Measurements from ENCODE around the gene ALG14.

The ALG14 gene

DNA sequence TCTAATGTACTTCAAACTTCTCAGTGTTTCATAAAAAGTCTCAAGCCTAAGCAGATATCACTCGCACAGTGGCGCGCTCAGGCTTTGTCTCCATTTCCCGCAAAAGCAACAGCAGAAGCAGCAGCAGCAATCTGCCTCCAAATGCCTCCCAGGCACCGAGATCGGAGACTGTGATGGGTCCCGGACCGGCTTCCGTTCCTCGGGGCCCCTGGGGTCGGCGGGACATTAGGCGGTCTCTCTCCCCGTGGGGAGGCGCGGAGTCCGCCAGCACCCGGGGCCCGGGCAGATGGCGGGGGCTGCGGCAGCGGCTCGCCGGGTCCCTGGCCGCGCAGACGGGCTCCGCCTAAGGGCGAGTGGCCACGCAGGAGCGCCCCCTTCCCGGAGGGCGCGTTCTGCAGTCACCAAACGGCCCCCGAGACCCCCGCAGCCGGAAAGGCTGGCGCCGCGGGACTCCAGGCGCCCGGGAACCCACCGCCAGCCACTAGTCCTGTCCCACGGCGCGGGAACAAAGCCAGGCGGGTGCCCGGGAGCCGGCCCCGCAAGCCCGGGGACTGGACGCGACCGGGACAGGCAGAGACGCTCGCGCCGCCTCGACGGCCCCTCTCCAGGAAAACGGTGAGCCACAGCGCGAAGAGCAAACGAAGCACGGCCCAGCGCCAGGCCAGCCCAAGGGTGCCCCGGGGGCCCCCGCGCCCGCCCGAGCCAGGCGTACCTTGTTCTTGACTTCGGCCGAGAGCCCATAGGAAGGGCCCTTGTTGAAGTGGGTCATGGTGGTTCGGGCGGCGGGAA is 146.4 kb downstream of the ALG14 start:
- DNase-seq (ENCODE audit: low spot score) = no peak

DNA sequence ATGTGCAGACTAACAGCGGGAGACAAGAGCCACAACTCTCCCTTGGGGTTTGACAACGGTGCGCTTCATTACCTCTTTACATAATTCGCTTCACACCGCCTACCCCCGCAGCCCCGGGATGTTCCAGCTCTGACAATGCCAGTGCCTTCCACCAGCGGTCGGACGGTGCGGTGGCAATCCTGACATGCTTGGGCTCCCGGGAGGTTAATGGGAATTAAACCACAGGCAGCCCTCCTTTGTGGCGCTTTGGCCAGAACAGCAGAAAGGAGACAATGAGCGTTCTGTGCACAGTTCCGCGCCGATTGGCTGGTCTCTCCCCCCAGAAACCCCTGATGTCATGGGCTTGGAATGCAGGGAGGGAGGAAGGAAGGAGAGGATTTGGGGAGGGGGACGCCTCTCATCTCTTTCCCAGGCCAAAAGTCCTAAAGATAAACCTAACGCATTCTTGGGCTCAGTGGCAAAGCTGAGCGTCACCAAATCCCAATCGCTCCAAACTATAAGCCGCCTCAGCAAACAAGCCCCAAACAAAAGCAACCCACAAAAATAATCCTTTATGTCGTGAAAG is 147.1 kb downstream of the ALG14 start:
- no peak for DNase-seq (ENCODE audit: low spot score)

DNA sequence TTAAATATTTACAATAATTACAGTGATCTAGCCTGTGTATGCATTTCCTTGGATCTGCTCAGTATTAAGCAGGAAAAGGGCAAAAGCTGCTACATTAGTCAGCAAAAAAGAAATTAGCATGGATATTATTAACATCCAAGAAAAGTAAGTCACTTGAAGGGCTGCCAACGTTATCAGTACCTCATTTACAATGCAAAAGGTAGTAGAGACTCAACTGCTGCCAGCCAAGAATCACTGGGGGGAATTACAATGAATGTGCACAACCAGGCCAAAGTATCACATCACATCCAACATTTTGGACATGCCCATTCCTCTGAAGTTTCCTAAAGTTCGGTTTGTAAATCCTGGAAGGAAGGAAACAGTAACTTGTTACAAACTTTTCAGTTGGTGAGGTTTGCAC is 147.7 kb downstream of the ALG14 start:
- DNase-seq (ENCODE audit: low spot score) = no peak

All from hematopoietic multipotent progenitor cell treated with erythropoietin and hydrocortisone succinate and interleukin-3 and kit ligand, for 15 days (in vitro differentiated cells).